ENCODE data around the gene ORC3.
A peak's percentile ranks its signal among the peaks of the same experiment; 100 is the strongest.

The ORC3 gene

DNA sequence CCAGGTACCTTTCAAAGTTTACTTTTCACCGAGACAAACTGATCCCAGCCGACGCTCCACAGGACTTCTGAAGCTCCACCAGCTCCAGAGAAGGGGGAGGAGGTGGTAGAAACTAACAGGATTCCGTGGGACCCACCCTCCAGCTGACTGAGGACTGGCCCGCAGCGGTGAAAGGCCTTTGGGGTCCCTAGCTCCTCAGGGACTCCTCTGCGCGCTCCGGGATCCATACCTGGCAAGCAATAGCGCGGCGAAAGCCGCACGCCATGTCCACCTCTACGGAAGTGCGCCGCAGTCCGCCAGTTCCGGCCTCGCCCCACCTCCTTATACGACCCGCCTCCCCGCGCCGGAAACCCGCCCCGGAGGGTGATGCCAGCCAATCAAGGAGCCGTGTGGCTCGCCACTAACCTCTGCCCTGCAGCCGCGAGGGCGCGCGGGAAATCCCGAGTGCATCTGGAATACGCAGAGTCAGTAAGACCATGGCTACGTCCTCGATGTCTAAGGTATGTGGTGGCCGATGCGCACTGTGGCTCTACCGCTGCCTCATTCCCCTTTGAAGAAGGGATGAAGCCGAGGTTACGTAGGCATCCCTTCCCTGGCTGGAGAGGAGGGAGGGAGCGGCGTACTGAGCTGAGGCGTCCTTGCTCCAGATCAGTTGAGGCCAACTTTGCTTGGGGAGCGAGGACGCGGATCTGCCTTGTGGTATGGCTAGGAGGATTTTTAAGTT is at the start of gene ORC3, which contains the start of gene RARS2:
Gene ORC3, plus strand, starts transcription at position 443 of the 724 bp plus-strand sequence. Its CDS starts 34 bp downstream, at position 477.
Gene RARS2, minus strand, starts transcription at position 295 of the 724 bp plus-strand sequence. Its CDS starts 30 bp downstream, at position 265.
- DNase-seq = peak; percentile 99

DNA sequence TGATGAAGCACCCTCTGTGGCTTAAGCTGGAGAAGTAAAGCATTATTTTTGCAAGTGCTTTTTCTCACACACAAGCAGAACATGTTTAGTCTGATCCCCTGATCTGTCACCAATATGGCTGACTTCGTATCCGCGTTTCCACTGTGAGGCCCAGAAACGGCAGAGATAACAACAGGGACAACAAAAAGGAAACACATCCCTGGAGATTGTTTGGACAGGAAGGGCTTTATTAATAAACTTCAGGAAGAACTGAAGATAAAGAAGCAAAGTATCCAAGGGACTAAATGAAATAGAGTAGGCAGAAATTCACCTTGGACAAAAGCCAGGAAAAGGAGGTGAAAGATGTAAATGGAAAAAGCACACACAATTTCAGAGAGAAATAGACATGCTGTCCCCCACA is 49.4 kb upstream of the ORC3 start:
- no peak for DNase-seq

DNA sequence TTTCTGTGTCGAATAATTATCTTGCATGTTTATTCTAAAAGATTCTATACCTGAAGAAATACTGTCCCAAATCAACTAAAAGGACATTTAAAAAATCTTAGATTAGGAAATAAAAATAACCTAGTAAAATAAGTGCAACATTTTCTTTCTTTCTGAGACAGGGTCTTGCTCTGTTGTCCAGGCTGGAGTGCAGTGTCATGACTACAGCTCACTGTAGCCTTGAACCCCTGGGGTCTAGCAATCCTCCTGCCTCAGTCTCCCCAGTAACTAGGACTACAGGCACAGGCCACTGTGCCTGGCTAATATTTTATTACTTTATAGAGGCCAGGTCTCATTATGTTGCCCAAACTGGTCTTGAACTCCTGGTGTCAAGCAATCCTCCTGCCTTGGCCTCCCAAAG is 48.9 kb upstream of the ORC3 start:
- DNase-seq = no peak

DNA sequence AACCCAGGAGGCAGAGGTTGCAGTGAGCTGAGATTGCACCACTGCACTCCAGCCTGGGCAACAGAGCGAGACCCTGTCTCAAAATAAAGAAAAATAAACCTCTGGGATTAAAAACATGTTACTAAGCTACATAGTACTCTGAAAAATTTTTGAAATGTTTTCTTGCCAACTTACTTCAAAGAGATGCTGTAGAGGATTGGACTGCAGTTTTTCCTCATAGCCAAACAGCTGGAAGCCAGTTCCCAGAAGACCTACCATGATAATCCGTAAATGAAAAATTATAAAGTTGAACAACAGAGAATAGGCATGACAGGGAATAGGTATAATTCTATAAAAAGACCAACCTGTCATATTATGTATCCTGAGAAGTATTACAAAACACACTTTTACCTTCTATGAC is 48.2 kb upstream of the ORC3 start:
- DNase-seq = no peak

DNA sequence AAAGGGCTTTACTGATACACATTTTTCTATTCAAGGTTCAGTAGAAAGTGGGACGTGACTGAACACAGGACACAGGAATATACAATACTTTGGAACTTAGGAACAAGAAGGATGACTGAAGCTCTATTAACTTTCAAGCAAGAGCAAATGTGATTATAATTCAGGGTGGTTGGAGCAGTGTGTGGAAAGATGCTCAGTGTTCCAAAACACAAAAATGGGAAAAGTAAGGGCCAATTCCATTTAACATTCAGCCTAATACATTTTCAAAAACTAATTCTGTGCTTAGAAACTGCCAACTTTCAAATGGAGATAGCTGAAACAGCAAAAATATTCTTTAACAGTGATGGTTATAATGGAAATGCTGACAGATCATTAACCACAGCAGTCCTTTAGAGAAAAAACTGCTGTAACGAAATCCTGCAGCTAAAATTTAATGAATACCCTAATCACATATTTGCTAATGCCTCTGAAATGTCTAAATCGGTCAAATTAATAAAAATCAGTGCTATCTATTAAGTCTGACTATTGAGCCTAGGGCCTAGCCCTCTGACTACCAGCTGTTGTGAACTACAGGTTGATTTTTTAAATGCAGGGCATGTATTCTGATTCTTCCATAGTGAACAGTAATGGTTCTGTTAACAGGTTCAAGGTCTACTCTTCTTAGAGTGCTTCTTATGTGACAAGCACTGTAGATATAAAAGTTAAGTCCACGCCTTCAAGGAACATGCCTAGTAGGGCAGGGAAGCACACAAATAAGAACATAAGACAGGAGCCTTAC is 46.0 kb upstream of the ORC3 start:
- DNase-seq = no peak

DNA sequence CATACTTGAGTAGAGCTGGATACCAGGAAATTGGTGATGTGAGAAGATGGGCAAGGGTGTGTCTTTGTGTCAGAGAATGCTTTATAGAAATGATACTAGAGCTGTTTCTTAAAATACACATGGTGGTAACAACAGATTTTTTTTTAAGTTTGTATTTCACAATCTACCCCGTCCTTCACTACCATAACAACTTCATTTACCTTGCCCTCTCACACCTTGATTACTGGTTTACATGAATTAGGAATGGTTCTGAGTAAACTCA is 45.5 kb upstream of the ORC3 start:
- DNase-seq = no peak

DNA sequence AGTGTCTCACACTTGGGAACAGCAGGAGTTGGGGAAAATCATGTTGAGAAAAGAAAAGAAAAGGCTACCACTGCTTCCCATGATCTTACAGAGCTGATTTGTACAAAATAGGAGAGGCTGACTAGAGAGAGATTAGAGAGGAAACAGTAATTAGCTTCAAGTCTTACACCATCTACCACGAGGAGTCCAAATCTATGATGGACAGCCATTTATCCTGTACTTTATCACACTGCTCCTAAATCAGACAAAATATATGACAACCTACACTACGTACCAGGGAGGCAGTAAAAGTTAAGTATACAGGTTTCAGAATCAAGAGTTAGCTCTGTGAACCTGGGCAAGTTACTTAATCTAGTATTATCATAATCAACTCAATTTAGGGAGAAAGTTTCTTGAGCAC is 38.1 kb upstream of the ORC3 start:
- no peak for DNase-seq

DNA sequence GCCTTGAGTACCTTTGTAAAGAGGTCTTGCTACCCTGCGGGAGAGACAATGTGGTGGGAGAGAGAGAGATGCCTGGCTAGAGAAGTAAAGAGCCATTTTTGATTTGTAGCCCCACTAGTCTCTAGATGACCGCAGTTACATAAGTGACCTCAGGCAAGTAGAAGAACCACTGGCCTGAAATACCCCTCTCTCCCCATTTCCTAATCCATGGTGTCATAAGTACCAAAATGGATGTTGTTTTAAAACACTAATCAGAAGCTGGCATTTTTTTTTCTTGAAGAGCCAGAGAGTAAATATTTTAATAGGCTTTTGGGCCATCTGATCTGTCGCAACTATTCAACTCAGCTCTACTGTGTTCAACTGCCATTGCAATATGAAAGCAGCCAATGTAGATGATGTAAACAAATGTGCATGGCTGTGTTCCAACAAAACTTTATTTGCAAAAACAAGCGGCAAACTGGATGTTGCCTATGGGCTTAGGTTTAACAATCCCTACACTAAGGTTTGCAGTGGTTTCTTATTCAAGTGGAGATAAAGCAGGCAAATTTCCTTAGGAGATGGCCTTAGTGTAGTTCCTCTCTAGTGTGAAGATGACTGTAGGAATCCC is 36.7 kb upstream of the ORC3 start:
- DNase-seq = no peak

DNA sequence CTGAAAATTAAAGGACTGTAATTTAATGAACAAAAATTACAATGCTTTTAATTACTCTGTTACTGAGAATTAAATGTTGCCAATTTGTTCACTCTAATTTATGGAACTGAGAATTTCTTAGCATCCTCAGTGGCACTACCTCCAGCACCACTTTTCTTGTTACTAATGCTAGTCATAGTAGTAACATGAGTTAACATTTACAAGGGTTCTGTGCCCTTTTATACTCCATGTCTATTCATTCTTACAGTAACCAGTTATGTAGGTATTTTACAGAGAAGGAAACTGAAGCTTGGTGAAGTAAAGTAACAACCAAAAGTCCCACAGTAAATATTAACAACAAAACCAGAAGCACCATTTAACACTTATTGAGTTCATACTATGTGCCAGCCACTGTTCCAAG is 34.4 kb upstream of the ORC3 start:
- no peak for DNase-seq

DNA sequence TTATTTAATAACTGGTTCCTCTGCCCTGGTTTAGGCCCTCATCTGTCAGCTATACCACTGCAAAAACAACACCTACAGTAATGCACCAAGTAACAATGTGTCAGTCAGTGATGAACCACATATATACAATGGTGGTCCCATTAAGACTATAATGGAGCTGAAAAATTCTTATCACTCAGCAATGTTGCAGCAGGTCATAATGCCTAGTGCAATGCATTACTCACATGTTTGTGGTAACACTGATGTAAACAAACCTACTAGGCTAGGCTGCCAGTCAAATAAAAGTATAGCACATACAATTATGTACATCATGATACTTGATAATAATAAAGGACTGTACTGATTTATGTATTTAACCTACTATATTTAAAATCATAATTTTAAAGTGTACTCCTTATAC is 31.5 kb upstream of the ORC3 start:
- DNase-seq = no peak

DNA sequence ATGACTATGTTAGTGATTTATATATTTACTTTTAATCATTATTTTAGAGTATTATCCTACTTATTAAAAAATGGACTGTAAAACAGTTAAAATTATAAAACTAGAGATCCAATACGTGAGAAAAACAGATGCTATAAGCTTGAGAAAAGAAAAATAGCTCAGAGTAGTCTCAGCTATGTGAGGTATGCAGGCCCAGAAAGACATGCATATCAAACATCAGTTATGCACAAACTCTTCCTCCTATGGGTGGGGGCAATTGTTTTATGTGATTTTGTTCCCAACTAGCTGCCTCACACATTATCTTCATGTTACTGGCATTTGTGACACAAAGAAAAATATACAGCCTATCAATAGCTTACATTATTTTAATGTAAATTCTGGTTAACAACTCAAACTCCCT is 28.9 kb upstream of the ORC3 start:
- no peak for DNase-seq

DNA sequence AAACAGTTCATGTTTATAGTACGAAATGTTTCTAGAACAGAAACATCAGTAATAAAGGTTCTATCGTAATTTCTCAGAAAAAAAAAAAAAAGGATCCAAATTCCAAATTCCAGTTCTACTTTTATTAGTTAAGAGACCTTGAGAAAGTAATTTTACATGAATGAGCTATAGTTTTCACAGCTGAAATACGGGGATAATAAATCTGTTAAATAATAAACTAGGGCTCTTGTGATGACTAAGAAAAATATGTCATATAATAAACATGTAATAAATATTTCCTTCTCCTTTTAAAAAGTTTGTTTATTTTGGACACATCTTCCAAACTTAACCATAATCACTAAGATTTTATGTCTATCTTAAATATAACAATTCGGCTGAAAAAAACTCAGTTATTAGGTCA is 17.9 kb upstream of the ORC3 start:
- no peak for DNase-seq

DNA sequence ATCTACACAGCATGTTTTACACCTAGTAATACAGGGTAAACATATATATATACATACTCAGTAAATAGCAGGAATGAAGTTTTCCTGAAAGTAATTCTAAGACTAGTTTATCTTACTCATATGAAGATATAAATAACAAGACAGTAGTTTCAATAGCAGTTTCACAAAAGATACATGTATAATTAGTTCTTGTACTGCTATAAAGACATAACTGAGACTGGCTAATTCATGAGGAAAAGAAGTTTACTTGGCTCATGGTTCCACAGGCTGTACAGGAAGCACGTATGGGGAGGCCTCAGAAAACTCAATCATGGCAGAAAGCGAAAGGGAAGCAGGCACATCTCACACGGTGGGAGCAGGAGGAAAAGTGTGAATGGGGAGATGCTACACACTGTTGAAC is 17.1 kb upstream of the ORC3 start:
- DNase-seq = no peak

DNA sequence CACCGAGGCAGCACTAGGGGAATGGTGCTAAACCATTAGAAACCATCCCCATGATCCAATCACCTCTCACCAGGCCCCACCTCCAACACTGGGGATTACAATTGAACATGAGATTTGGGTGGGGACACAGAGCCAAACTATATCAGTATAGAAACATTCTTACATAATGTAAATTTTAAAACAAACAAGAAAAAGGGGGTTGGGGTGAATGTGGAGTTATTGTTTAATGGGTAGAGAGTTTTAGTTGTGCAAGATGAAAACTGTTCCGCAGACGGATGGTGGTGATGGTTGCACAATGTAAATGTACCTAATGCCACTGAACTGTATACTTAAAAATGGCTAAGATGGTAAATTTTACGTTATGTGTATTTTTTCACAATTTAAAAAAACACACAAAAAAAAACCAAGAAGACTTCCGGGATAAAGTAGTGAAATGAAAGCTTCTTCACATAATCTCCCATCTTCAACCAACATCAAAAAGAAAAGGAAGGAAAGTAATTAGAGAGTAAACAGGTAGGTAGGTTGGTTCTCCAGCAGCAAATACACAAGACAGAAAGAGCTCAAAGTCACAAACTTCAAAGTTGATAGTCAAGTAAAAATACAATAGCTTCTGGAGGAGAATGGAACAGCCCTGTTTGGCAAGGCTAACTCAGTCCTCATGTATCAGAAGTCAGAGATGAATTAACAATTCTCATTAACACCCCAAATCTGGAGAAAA is 16.5 kb upstream of the ORC3 start:
- DNase-seq = no peak

DNA sequence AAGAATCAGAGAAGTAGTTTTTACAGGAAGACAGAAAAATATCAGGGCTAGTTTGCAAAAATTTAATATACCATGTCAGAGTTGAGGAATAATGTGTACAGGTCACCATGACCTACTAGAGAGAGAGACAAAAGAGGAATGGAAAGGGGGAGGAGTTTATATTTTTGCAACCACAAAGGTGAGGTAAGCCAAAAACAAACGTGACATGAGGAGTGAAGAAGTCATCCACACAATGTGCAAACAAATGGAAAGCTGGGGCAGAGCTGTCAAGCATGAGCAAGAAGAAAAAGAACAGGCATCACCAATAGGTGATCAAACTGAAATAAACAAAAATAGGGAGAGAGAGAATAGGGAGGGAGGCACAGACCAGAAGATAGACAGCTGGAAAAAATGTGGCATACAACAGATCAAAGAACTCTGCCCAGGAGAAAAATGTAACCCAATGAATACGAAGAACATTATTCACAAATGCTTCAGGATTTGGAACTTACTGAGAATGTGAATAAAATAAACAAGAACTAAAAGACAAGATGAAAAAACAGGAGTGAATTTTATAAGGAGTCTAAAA is 15.6 kb upstream of the ORC3 start:
- DNase-seq = no peak

DNA sequence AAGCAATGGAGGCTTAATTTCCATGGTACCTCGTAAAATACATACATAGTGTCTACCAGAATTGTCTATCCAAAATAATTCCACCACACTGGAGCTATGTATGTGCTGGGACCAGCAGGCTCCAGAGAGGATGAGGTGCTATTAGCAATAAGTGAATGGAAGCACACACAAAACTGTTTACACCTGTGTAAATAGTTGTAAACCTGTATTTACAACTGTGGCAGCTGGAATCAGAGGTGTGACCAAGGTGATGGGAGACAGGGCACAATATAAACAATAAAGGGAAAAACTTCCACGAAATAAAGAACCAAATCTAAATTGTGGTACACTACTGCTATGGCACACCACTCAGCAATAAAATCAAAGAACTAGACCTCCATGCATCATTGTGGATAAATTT is 14.5 kb upstream of the ORC3 start:
- no peak for DNase-seq

DNA sequence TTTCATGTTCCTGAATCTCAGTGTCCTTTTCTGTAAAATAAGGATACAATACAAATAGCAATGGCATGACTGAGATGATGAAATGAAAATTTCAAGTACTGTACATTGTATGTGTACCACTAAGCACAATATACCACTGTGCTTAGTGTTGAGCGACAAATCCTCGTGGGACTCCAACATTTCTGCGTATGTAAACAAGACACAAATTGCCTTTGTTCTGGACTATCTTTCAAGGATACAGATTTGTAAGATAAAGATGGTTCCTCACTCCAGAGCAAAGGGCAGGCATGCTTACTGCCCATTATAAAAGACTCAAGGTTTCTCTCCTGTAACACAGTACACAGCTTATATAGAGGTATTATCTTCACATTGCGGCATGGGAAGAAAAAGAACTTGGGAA is 6.1 kb upstream of the ORC3 start:
- DNase-seq = no peak

DNA sequence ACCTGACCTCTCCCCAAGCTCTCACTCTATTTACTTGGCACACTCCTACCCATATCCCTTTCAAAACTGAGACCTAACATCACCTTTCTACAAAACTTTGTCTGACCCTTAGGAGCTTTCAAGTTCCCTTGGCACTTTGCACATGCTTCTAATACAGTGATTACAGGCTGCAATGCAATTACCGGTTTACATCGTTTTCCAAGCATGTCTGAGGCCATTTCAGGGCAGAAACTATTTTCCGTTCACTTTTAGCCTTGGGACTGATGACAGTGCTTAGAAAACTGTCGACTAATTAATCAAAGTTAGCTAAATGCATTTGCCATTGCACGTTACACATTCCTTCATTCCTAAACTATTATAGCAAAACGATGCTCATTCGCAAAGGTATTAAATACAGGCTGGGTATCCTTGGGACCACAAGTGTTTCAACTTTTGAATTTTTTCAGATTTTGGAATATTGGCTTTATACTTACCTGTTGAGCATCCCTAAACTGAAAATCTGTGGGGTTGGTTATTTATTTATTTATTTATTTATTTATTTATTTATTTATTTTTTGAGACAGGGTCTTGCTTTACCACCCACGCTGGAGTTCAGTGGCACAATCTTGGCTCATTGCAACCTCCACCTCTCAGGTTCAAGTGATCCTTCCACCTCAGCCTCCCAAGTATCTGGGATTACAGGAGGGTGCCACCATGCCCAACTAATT is 3.4 kb upstream of the ORC3 start:
- DNase-seq = no peak

DNA sequence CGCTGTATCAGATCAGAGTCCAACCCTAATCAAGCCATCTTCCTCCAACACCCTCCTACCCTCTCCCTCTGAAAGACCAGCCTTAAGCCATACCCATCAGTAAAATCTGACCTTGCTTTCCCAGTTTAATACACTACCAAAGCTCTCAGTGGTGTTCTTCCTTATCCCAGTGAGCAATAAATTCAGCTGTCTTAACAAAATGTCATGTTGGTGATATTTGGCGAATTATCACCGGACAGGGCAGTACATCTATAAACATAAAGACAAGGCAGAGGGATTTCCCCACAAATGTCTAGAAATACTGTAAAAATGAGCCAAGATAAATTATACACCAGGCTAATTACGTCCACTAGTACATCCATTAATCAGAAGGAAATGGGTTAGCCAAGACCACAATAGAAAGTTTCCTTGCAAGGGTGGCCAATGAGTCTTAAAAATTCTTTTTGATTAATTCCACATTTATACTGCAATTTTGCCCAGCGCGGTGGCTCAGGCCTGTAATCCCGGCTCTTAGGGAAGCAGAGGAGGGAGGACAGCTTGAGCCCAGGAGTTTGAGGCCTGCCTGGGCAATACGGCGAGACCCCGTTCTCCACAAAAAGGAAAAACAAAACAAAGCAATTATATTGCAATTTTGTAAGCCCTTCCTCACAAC is 1.1 kb upstream of the ORC3 start:
- no peak for DNase-seq

DNA sequence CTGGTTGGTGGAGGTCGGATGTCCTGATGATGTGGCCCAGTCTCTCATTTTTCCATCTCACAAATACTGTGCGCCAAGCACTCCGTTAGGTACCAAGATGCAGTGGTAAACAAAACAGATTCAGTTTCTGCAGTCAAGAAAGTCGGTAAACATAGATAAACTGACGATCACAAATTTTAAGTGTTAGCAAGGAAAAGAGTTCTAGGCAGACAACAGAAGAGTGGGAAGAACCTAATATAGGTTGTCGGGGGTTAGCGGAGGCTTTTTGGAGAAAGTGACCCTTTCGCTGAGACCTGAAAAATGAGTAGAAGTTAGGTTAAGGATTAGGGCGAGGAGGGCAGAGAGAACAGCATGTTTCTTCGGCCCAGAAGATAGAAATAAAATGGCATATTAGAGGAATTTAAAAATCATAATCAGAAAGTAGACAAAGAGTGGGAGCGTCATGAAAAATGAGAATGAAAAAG is 514 bp downstream of the ORC3 start:
- DNase-seq = no peak

DNA sequence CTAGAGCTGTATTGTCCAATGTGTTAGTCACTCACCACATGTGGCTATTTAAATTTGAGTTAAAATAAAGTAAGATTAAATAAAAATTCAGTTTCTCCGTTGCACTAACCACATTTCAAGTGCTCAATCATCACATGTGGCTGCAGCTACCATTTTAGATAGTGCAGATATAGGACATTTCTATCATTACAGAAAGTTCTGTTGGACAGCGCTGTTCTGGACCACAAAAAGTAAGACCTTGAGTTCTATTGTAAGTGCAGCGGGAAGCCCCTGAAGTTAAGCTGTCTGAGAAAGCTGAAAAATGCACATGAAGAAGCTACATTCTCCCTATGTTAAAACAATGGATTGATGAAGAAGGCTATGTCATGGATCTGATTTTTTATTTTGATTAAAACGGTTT is 1.1 kb downstream of the ORC3 start:
- DNase-seq = no peak

DNA sequence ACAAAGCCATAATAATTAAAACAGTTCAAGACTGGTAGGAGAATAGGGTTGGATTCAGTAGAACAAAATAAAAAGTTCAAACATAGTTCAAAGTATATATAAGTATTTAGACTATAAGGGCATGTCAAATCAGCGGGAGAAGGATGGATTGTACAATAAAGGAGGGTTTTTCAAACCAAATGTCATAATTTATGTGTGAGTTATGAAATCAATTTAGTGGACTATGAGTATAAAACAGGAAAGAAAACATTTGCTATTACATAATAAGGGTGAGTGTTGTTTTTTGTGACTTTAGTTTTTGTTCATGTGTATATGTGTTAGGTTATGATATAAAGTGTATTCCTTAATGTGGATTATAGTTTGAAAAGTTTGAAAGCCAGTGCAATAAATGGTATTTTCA is 10.6 kb downstream of the ORC3 start:
- no peak for DNase-seq

Data from islet precursor cell (in vitro differentiated cells).